ENCODE results near the gene AMBP. TPM values are rescaled to one million over a fixed set of nuclear protein-coding genes. Genes with fewer than 3 reads are reported as not detected.

The AMBP gene
- total and polyA plus RNA-seq, 4 donors: 3,440 to 6,678 (median 4,863) TPM

DNA sequence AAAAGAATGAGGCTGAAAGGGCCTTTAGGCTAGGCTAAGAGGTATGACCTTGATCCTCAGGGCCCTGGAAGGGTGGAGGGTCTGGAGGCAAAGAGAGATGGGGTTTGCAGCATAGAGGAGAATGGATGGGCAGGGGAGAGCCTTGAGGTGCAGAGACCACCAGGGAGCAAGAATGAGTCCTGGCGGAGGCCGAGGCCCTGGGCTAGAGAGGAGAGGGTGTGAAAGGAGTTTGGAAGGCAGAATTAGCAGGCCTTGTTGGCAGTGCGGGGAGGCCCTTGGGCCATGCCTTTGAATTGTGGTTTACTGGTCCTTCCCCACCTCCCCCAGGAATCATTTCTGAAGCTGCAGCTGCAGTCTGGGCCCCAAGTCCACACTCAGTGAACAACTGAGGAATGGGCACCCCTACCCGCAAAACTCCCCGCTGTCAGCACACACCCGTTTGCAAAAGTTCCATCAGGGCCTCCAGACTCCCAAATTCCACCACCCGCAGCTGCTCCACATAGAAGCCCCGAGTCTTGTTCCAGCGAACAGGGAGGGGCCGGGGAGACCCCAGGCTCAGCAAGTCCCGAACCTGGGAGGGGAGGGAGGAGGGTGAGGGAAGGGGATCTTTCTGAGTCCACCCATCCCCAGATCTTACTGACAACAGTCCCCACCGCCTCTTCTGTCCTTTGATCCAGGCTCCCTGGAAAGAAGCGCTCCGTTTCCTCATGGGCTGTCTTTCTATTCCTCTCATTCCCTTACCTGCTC is 18.9 kb upstream of the AMBP start:
- Histone ChIP-seq H3K27me3 (ENCODE audit: control insufficient read depth in 4 of 4, insufficient read depth in 4 of 4, low read length in 3 of 4) (peaks cover 0 to 2% (median 0%) of the 10 kb centered on the region in 4 donors), H3K9ac (ENCODE audit: low read depth in 1 of 2, low read length in 2 of 2) (no peak overlapping the region), H3K4me1 (ENCODE audit: control insufficient read depth in 4 of 4, insufficient read depth in 4 of 4, low read length in 3 of 4) (peaks cover 9 to 29% (median 21%) of the 10 kb centered on the region in 4 donors), H3K36me3 (ENCODE audit: control insufficient read depth in 4 of 4, insufficient read depth in 3 of 4, low read depth in 1 of 4, low read length in 3 of 4) (peaks cover 0 to 10% (median 4%) of the 10 kb centered on the region in 4 donors), H3K9me3 (ENCODE audit: control insufficient read depth in 4 of 4, low read length in 3 of 4) (peaks cover 0 to 3% (median 0%) of the 10 kb centered on the region in 4 donors), H3K27ac (ENCODE audit: low read depth in 1 of 2, low read length in 2 of 2) (no peak overlapping the region), H3K4me3 (ENCODE audit: low read depth in 1 of 3, low read length in 3 of 3) (no peak overlapping the region)
- DNase-seq (ENCODE audit: low spot score): no peak
- TF ChIP-seq, protein P1, sequence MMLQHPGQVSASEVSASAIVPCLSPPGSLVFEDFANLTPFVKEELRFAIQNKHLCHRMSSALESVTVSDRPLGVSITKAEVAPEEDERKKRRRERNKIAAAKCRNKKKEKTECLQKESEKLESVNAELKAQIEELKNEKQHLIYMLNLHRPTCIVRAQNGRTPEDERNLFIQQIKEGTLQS (IDR thresholded peaks at IDR 0.05): no peak
- TF ChIP-seq, protein P2, sequence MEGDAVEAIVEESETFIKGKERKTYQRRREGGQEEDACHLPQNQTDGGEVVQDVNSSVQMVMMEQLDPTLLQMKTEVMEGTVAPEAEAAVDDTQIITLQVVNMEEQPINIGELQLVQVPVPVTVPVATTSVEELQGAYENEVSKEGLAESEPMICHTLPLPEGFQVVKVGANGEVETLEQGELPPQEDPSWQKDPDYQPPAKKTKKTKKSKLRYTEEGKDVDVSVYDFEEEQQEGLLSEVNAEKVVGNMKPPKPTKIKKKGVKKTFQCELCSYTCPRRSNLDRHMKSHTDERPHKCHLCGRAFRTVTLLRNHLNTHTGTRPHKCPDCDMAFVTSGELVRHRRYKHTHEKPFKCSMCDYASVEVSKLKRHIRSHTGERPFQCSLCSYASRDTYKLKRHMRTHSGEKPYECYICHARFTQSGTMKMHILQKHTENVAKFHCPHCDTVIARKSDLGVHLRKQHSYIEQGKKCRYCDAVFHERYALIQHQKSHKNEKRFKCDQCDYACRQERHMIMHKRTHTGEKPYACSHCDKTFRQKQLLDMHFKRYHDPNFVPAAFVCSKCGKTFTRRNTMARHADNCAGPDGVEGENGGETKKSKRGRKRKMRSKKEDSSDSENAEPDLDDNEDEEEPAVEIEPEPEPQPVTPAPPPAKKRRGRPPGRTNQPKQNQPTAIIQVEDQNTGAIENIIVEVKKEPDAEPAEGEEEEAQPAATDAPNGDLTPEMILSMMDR (IDR thresholded peaks at IDR 0.05; ENCODE audit: low read depth, low read length, missing input control): no peak
- no peak for TF ChIP-seq RAD21 (IDR thresholded peaks at IDR 0.05)
- no peak for TF ChIP-seq FOXA2 (IDR thresholded peaks at IDR 0.05)
- TF ChIP-seq NR2F2 (IDR thresholded peaks at IDR 0.05): no peak
- TF ChIP-seq YY1 (IDR thresholded peaks at IDR 0.05): no peak
- TF ChIP-seq, protein P3, sequence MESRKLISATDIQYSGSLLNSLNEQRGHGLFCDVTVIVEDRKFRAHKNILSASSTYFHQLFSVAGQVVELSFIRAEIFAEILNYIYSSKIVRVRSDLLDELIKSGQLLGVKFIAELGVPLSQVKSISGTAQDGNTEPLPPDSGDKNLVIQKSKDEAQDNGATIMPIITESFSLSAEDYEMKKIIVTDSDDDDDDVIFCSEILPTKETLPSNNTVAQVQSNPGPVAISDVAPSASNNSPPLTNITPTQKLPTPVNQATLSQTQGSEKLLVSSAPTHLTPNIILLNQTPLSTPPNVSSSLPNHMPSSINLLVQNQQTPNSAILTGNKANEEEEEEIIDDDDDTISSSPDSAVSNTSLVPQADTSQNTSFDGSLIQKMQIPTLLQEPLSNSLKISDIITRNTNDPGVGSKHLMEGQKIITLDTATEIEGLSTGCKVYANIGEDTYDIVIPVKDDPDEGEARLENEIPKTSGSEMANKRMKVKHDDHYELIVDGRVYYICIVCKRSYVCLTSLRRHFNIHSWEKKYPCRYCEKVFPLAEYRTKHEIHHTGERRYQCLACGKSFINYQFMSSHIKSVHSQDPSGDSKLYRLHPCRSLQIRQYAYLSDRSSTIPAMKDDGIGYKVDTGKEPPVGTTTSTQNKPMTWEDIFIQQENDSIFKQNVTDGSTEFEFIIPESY (IDR thresholded peaks at IDR 0.05): no peak
- no peak for TF ChIP-seq TAF1 (conservative IDR thresholded peaks at IDR 0.05)
- TF ChIP-seq HNF4G (IDR thresholded peaks at IDR 0.05): no peak
- no peak for TF ChIP-seq EGR1 (IDR thresholded peaks at IDR 0.05; ENCODE audit: low read depth in 2 of 2)
- TF ChIP-seq JUND (IDR thresholded peaks at IDR 0.05): no peak
- no peak for TF ChIP-seq FOXA1 (IDR thresholded peaks at IDR 0.05)
- TF ChIP-seq, protein P4, sequence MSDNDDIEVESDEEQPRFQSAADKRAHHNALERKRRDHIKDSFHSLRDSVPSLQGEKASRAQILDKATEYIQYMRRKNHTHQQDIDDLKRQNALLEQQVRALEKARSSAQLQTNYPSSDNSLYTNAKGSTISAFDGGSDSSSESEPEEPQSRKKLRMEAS (IDR thresholded peaks at IDR 0.05): no peak
- TF ChIP-seq, protein P5, sequence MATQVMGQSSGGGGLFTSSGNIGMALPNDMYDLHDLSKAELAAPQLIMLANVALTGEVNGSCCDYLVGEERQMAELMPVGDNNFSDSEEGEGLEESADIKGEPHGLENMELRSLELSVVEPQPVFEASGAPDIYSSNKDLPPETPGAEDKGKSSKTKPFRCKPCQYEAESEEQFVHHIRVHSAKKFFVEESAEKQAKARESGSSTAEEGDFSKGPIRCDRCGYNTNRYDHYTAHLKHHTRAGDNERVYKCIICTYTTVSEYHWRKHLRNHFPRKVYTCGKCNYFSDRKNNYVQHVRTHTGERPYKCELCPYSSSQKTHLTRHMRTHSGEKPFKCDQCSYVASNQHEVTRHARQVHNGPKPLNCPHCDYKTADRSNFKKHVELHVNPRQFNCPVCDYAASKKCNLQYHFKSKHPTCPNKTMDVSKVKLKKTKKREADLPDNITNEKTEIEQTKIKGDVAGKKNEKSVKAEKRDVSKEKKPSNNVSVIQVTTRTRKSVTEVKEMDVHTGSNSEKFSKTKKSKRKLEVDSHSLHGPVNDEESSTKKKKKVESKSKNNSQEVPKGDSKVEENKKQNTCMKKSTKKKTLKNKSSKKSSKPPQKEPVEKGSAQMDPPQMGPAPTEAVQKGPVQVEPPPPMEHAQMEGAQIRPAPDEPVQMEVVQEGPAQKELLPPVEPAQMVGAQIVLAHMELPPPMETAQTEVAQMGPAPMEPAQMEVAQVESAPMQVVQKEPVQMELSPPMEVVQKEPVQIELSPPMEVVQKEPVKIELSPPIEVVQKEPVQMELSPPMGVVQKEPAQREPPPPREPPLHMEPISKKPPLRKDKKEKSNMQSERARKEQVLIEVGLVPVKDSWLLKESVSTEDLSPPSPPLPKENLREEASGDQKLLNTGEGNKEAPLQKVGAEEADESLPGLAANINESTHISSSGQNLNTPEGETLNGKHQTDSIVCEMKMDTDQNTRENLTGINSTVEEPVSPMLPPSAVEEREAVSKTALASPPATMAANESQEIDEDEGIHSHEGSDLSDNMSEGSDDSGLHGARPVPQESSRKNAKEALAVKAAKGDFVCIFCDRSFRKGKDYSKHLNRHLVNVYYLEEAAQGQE (IDR thresholded peaks at IDR 0.05): no peak
- no peak for TF ChIP-seq HNF4A (conservative IDR thresholded peaks at IDR 0.05)
- TF ChIP-seq SP1 (IDR thresholded peaks at IDR 0.05): no peak
- WGBS: 82% methylated on average over 14 of the region's 14 CpGs
